A549 (cell line): ENCODE data around the gene CST1. TPM values are rescaled to one million over a fixed set of nuclear protein-coding genes. Genes with fewer than 3 reads are reported as not detected.

Source experiments
- ATAC-seq, 2 experiments: fragments of 200-7000 bp in 1 of 2; fragments of >200 bp in 1 of 2; cut with Nextera tagmentation in 1 of 2; cut with Tn5 transposase in 1 of 2; 3 replicates each; pipeline versions ENCODE4 v1.8.0 to v1.9.1; 2018 to 2020; ENCODE audit warnings: mild to moderate bottlenecking in 1 of 2, moderate library complexity in 1 of 2
- CTCF ChIA-PET: fragments of 300-600 bp; sonication (Branson Sonifier 250); formaldehyde crosslinking; extraction: SDS; loops from one replicate; lab custom pipeline; 2021; ENCODE audit warnings: antibody characterized with exemption, inconsistent platforms; lab: Yijun Ruan, JAX
- POLR2A ChIA-PET: fragments of 350-600 bp; formaldehyde crosslinking; extraction: SDS; loops from one replicate; lab custom pipeline; 2021; ENCODE audit warnings: antibody characterized with exemption, inconsistent platforms; lab: Yijun Ruan, JAX
- DNase-seq, 2 experiments: peaks; one replicate each; pipeline versions ENCODE4 v3.0.0 to v3.0.0-alpha.2; 2011 to 2016; ENCODE audit warnings: low read depth in 1 of 2, low spot score in 1 of 2
- FAIRE-seq: peaks from 2 replicates; lab custom pipeline; 2011; peaks lifted over from hg19 to GRCh38; lab: Jason Lieb, UNC
- H3K27ac ChIP-seq, 2 experiments: fragments of >200 bp; sonication (Bioruptor Twin); formaldehyde crosslinking; 3 replicates each; pipeline ENCODE4 v1.5.1; 2016 to 2017
- H3K4me1 ChIP-seq: fragments of >200 bp; sonication (Bioruptor Twin); formaldehyde crosslinking; 3 replicates; pipeline ENCODE4 v1.6.1; 2016
- H3K4me2 ChIP-seq: fragments of >200 bp; sonication (Bioruptor Twin); formaldehyde crosslinking; 3 replicates; pipeline ENCODE4 v1.6.1; 2016
- H3K4me3 ChIP-seq: fragments of >200 bp; sonication (Bioruptor Twin); formaldehyde crosslinking; 3 replicates; pipeline ENCODE4 v1.5.1; 2016
- H3K9me3 ChIP-seq: fragments of >200 bp; sonication (Bioruptor Twin); formaldehyde crosslinking; 3 replicates; pipeline ENCODE4 v1.6.1; 2016
- BHLHE40 ChIP-seq: IDR thresholded peaks from 2 replicates; pipeline ENCODE4 v1.6.1; 2012; ENCODE audit warnings: low read depth, low read length, inconsistent platforms
- CHD4 ChIP-seq: fragments of 200-600 bp; sonication (generic); IDR thresholded peaks from 2 replicates; pipeline ENCODE4 v1.6.1; 2016; ENCODE audit warnings: antibody characterized with exemption, mild to moderate bottlenecking, borderline replicate concordance
- CTCF ChIP-seq: fragments of >200 bp; sonication (Bioruptor Twin); formaldehyde crosslinking; IDR thresholded peaks from 3 replicates; pipeline ENCODE4 v1.5.1; 2016
- E2F6 ChIP-seq: IDR thresholded peaks from 2 replicates; pipeline ENCODE4 v1.6.1; 2012; ENCODE audit warnings: low read depth, borderline replicate concordance
- ELK1 ChIP-seq: fragments of 150-350 bp; IDR thresholded peaks from 2 replicates; pipeline ENCODE4 v1.6.1; 2014; ENCODE audit warnings: low read depth, mild to moderate bottlenecking, low read length
- EP300 ChIP-seq, 2 experiments: fragments of >200 bp; sonication (Bioruptor Twin); formaldehyde crosslinking; IDR thresholded peaks; 2 replicates in 1 of 2; 3 replicates in 1 of 2; pipeline ENCODE4 v1.6.1; 2016 to 2017
- HDAC2 ChIP-seq: fragments of 200-600 bp; sonication (generic); IDR thresholded peaks from 2 replicates; pipeline ENCODE4 v1.6.1; 2016
- HOXA7 ChIP-seq: fragments of 250-450 bp; sonication (Bioruptor Pico); IDR thresholded peaks from 2 replicates; pipeline ENCODE4 v1.5.0; 2020; ENCODE audit warnings: mild to moderate bottlenecking, moderate library complexity
- JUN ChIP-seq, 2 experiments: fragments of >200 bp; sonication (Bioruptor Twin); formaldehyde crosslinking; IDR thresholded peaks; 2 replicates in 1 of 2; 3 replicates in 1 of 2; pipeline ENCODE4 v1.6.1; 2016 to 2017
- JUNB ChIP-seq: fragments of >200 bp; sonication (Bioruptor Twin); formaldehyde crosslinking; IDR thresholded peaks from 2 replicates; pipeline ENCODE4 v1.6.1; 2016
- NPAS2 ChIP-seq: fragments of 250-450 bp; sonication (Bioruptor Pico); IDR thresholded peaks from 2 replicates; pipeline ENCODE4 v1.8.0; 2022; ENCODE audit warnings: mild to moderate bottlenecking, moderate library complexity, borderline replicate concordance
- NR3C1 ChIP-seq: fragments of >200 bp; sonication (Bioruptor Twin); formaldehyde crosslinking; IDR thresholded peaks from 3 replicates; pipeline ENCODE4 v1.6.1; 2017
- PBX3 ChIP-seq: IDR thresholded peaks from 2 replicates; pipeline ENCODE4 v1.6.1; 2012
- RCOR1 ChIP-seq: fragments of 150-350 bp; IDR thresholded peaks from 2 replicates; pipeline ENCODE4 v1.6.1; 2014; ENCODE audit warnings: antibody characterized with exemption, low read length, low read depth
- REST ChIP-seq: fragments of 200-600 bp; sonication (generic); IDR thresholded peaks from 2 replicates; pipeline ENCODE4 v1.6.1; 2016; ENCODE audit warnings: antibody characterized with exemption, mild to moderate bottlenecking, moderate library complexity
- SMC3 ChIP-seq: fragments of >200 bp; sonication (Bioruptor Twin); formaldehyde crosslinking; IDR thresholded peaks from 3 replicates; pipeline ENCODE4 v1.6.1; 2018; ENCODE audit warnings: inconsistent platforms
- TFCP2L1 ChIP-seq: fragments of 250-450 bp; sonication (Bioruptor Pico); IDR thresholded peaks from 2 replicates; pipeline ENCODE4 v1.5.0; 2021; ENCODE audit warnings: mild to moderate bottlenecking
- TP53 ChIP-seq: fragments of 250-450 bp; sonication (Bioruptor Pico); IDR thresholded peaks from 2 replicates; pipeline ENCODE4 v1.5.0; 2021; ENCODE audit warnings: mild to moderate bottlenecking, moderate library complexity
- ZFP36 ChIP-seq: fragments of 450-650 bp; IDR thresholded peaks from 2 replicates; pipeline ENCODE4 v1.6.1; 2014; ENCODE audit warnings: borderline replicate concordance; ENCODE audit not compliant: partially characterized antibody
- ZNF302 ChIP-seq: fragments of 250-450 bp; sonication (Bioruptor Pico); IDR thresholded peaks from 2 replicates; pipeline ENCODE4 v1.9.0; 2021; ENCODE audit warnings: inconsistent platforms, mild to moderate bottlenecking, moderate library complexity
- WGBS: methylation state at CpG from one replicate; pipeline ENCODE4 v1.1.6; 2017; ENCODE audit errors: missing lambda C conversion rate; 5-methylcytosine and 5-hydroxymethylcytosine counted together
- polyA plus RNA-seq, 4 experiments: library from polyadenylated mRNA; depleted of rRNA in 3 of 4; stranded (reverse); fragments of >200 nt; fragmentation: RNase III in 1 of 4; extraction: RNeasy Plus Mini Kit Qiagen cat#74134 plus additional on column Dnase treatment in 1 of 4; gene quantifications; 2 replicates in 3 of 4; 3 replicates in 1 of 4; pipeline ENCODE4 v1.2.3, GENCODE V29; 2011 to 2017
- small RNA-seq, 6 experiments: library from RNA; depleted of rRNA; stranded (forward); fragments of <200 nt; gene quantifications; one replicate each; pipeline ENCODE3, GENCODE V24; 2012

CST1 gene
- polyA plus RNA-seq, 2 of the 4 experiments (the other 2 are of a cell fraction), result 0.28 to 2.1 TPM

GRCh38 chr20:23697947-23698346 is 52.8 kb downstream of the CST1 start:
- DNase-seq (no peak), ATAC-seq (no peak)
- POLR2A ChIA-PET, result no interaction called here

More at GRCh38 chr20:23697947-23698346, 52.8 kb downstream of the CST1 start:
- Histone ChIP-seq H3K4me3 (no peak overlapping the region), H3K4me1 (no peaks in the 10 kb centered on the region), H3K27ac (no peak overlapping the region), H3K9me3 (no peaks in the 10 kb centered on the region), H3K4me2 (no peak overlapping the region)
- WGBS, result 11% methylated on average over 1 of the region's 1 CpG
- no peak for TF ChIP-seq TP53
- TF ChIP-seq SMC3, result no peak
- no peak for TF ChIP-seq ELK1
- no peak for TF ChIP-seq ZFP36
- TF ChIP-seq JUNB, result no peak
- TF ChIP-seq E2F6, result no peak
- TF ChIP-seq CTCF, result no peak
- TF ChIP-seq JUN (IDR thresholded peaks at IDR 0.05), result no peak
- no peak for TF ChIP-seq RCOR1
- TF ChIP-seq PBX3, result no peak
- no peak for TF ChIP-seq HOXA7
- TF ChIP-seq BHLHE40, result no peak
- TF ChIP-seq CHD4, result no peak
- no peak for TF ChIP-seq NPAS2 (CRISPR knock-in tag)
- no peak for TF ChIP-seq NR3C1
- no peak for TF ChIP-seq TFCP2L1 (CRISPR knock-in tag)
- TF ChIP-seq EP300 (IDR thresholded peaks at IDR 0.05), result no peak
- TF ChIP-seq ZNF302 (CRISPR knock-in tag), result no peak
- no peak for TF ChIP-seq REST
- no peak for TF ChIP-seq HDAC2
- no peak for FAIRE-seq
- CTCF ChIA-PET, result interaction anchor here (1.6 kb wide), 1 partner anchor 29 kb away, joined by 4 read pairs; no protein-coding TSS in a partner anchor

Small RNAs within 50 kb of the gene (small RNA-seq; reads per million reads assigned to genes)
- gene CST2P1, result 0 reads per million in 6 experiments

Other genes starting within 250 kb of the CST1 start
- gene CST9L, start 182.5 kb downstream of the CST1 start, polyA plus RNA-seq (2011; rRNA removed), result not detected in 2 replicates
- not detected in 3 replicates for gene CST9L, start 182.5 kb downstream of the CST1 start, polyA plus RNA-seq (2017; fragmentation: RNase III; extraction: RNeasy Plus Mini Kit Qiagen cat#74134 plus additional on column Dnase treatment)
- not detected in 2 replicates for gene CST9, start 145.0 kb downstream of the CST1 start, polyA plus RNA-seq (2011; rRNA removed)
- not detected in 3 replicates for gene CST9, start 145.0 kb downstream of the CST1 start, polyA plus RNA-seq (2017; fragmentation: RNase III; extraction: RNeasy Plus Mini Kit Qiagen cat#74134 plus additional on column Dnase treatment)
- gene CST3, start 113.0 kb downstream of the CST1 start, polyA plus RNA-seq (2011; rRNA removed), result 136 and 179 TPM in 2 replicates
- gene CST3, start 113.0 kb downstream of the CST1 start, polyA plus RNA-seq (2017; fragmentation: RNase III; extraction: RNeasy Plus Mini Kit Qiagen cat#74134 plus additional on column Dnase treatment), result 229 to 259 TPM (median 238 TPM) in 3 replicates
- gene CST4, start 61.9 kb downstream of the CST1 start, polyA plus RNA-seq (2011; rRNA removed), result not detected in 2 replicates
- gene CST4, start 61.9 kb downstream of the CST1 start, polyA plus RNA-seq (2017; fragmentation: RNase III; extraction: RNeasy Plus Mini Kit Qiagen cat#74134 plus additional on column Dnase treatment), result not detected in 3 replicates
- not detected in 2 replicates for gene CST2, start 75.8 kb upstream of the CST1 start, polyA plus RNA-seq (2011; rRNA removed)
- gene CST2, start 75.8 kb upstream of the CST1 start, polyA plus RNA-seq (2017; fragmentation: RNase III; extraction: RNeasy Plus Mini Kit Qiagen cat#74134 plus additional on column Dnase treatment), result 0.13 TPM in 1 of 3 replicates, not detected in the others
- not detected in 2 replicates for gene CST5, start 128.8 kb upstream of the CST1 start, polyA plus RNA-seq (2011; rRNA removed)
- gene CST5, start 128.8 kb upstream of the CST1 start, polyA plus RNA-seq (2017; fragmentation: RNase III; extraction: RNeasy Plus Mini Kit Qiagen cat#74134 plus additional on column Dnase treatment), result not detected in 3 replicates
- gene GGTLC1, start 237.8 kb upstream of the CST1 start, polyA plus RNA-seq (2011; rRNA removed), result not detected in 2 replicates
- not detected in 3 replicates for gene GGTLC1, start 237.8 kb upstream of the CST1 start, polyA plus RNA-seq (2017; fragmentation: RNase III; extraction: RNeasy Plus Mini Kit Qiagen cat#74134 plus additional on column Dnase treatment)